Fibroblast of skin of left quadriceps (primary cell): ENCODE measurements around the gene REPIN1.

ENCODE experiments used
- DNase-seq, 2 experiments: peaks; one replicate each; pipeline ENCODE4 v3.0.0-alpha.2; 2013; ENCODE audit warnings: low read depth in 2 of 2

Gene REPIN1

GRCh38 chr7:150406567-150407421 is 38.2 kb downstream of the REPIN1 start:
- no peak for DNase-seq

- DNase-seq = no peak
Observed at GRCh38 chr7:150407588-150408392, 39.2 kb downstream of the REPIN1 start.

GRCh38 chr7:150408393-150409299 is 40.0 kb downstream of the REPIN1 start:
- no peak for DNase-seq

GRCh38 chr7:150409300-150410030 is 40.8 kb downstream of the REPIN1 start:
- no peak for DNase-seq

GRCh38 chr7:150410131-150410530 is 41.5 kb downstream of the REPIN1 start:
- DNase-seq = no peak

GRCh38 chr7:150410680-150411346 is 42.2 kb downstream of the REPIN1 start:
- DNase-seq = no peak

- DNase-seq = no peak
Observed at GRCh38 chr7:150411606-150412005, 43.0 kb downstream of the REPIN1 start.

GRCh38 chr7:150412016-150412415 is 43.4 kb downstream of the REPIN1 start:
- DNase-seq = no peak

- no peak for DNase-seq
Observed at GRCh38 chr7:150412518-150413488, 44.2 kb downstream of the REPIN1 start.

- no peak for DNase-seq
Observed at GRCh38 chr7:150413640-150414081, 45.0 kb downstream of the REPIN1 start.

GRCh38 chr7:150415161-150416153 is 46.8 kb downstream of the REPIN1 start:
- no peak for DNase-seq

GRCh38 chr7:150417239-150417638 is 48.6 kb downstream of the REPIN1 start:
- no peak for DNase-seq

GRCh38 chr7:150417863-150418262 is 49.2 kb downstream of the REPIN1 start:
- DNase-seq = no peak

- DNase-seq = no peak
Observed at GRCh38 chr7:150420242-150420641, 51.6 kb downstream of the REPIN1 start.

GRCh38 chr7:150420987-150421674 is 52.5 kb downstream of the REPIN1 start:
- peak; percentile 37 to 50 for DNase-seq

GRCh38 chr7:150421831-150422230 is 53.2 kb downstream of the REPIN1 start:
- no peak for DNase-seq
